MCF 10A (cell line): Measurements from ENCODE around the gene INO80B. TPM values are rescaled to one million over a fixed set of nuclear protein-coding genes. Genes with fewer than 3 reads are reported as not detected.

ENCODE experiments used
- BruUV-seq: library from RNA; stranded (reverse); fragments of 400-500 nt; replicated peaks from 2 replicates; lab custom pipeline; 2021; lab: Mats Ljungman, UMichigan
- CTCF ChIA-PET: fragments of 300-600 bp; sonication (Branson Sonifier 250); formaldehyde crosslinking; extraction: SDS; loops from one replicate; lab custom pipeline; 2021; ENCODE audit warnings: antibody characterized with exemption, inconsistent platforms; lab: Yijun Ruan, JAX
- POLR2A ChIA-PET: fragments of 300-600, 350-650 bp; sonication (Branson Sonifier 250); formaldehyde crosslinking; extraction: SDS; loops from one replicate; lab custom pipeline; 2020; ENCODE audit warnings: antibody characterized with exemption, inconsistent platforms; lab: Yijun Ruan, JAX
- DNase-seq: peaks from one replicate; pipeline ENCODE4 v3.0.0-alpha.2; 2018; ENCODE audit not compliant: unreplicated experiment
- H3K27ac Mint-ChIP-seq: one replicate; pipeline ENCODE4 v1.8.0; 2022; ENCODE audit warnings: mild to moderate bottlenecking, low read depth, mixed read lengths; ENCODE audit not compliant: unreplicated experiment
- H3K27me3 Mint-ChIP-seq: one replicate; pipeline ENCODE4 v1.8.0; 2022; ENCODE audit warnings: mixed read lengths; ENCODE audit not compliant: insufficient read depth, unreplicated experiment
- H3K36me3 Mint-ChIP-seq: one replicate; pipeline ENCODE4 v1.8.0; 2022; ENCODE audit warnings: mild to moderate bottlenecking, moderate library complexity, mixed read lengths; ENCODE audit not compliant: insufficient read depth, unreplicated experiment
- H3K4me1 Mint-ChIP-seq: one replicate; pipeline ENCODE4 v1.8.0; 2022; ENCODE audit warnings: mixed read lengths; ENCODE audit not compliant: insufficient read depth, unreplicated experiment
- H3K4me3 Mint-ChIP-seq: one replicate; pipeline ENCODE4 v1.8.0; 2022; ENCODE audit warnings: mild to moderate bottlenecking, moderate library complexity, mixed read lengths; ENCODE audit not compliant: unreplicated experiment
- H3K9me3 Mint-ChIP-seq: one replicate; pipeline ENCODE4 v1.8.0; 2022; ENCODE audit warnings: mixed read lengths; ENCODE audit not compliant: unreplicated experiment
- CTCF ChIP-seq: fragments of 200-600 bp; IDR thresholded peaks from one replicate; pipeline ENCODE4 v1.8.0; 2022; ENCODE audit warnings: antibody characterized with exemption, mild to moderate bottlenecking; ENCODE audit not compliant: unreplicated experiment
- intact Hi-C: fragments of 100-400 bp; cut with micrococcal nuclease; formaldehyde crosslinking; loops from 2 replicates; pipeline ENCODE4 v1.14.1; 2022
- total RNA-seq: library from RNA; stranded (reverse); gene quantifications from 2 replicates; pipeline ENCODE4 v1.2.3, GENCODE V29; 2022

Gene INO80B
- total RNA-seq, 1 experiment from 2014 or later: 36.0 TPM

GRCh38 chr2:74421221-74421870 lies 33.5 kb upstream of the INO80B start, which contains the start of the genes C2orf81 and WDR54:
Gene C2orf81 (minus strand): TSS chr2:74421619. CDS start chr2:74421560, 59 bp downstream.
Gene WDR54 (plus strand): TSS chr2:74421730. CDS start chr2:74422154, 424 bp downstream.
- Mint-ChIP-seq H3K4me3 (peak within 1 kb of the TSS; percentile 87), H3K9me3 (no peaks in the 10 kb centered on the region), H3K27me3 (no peaks in the 10 kb centered on the region), H3K27ac (peak within 1 kb of the TSS; percentile 82), H3K4me1 (peaks cover 33% of the 10 kb centered on the region), H3K36me3 (peaks cover 33% of the 10 kb centered on the region)
- BruUV-seq: no TSS peak
- peak; percentile 78 for DNase-seq
- POLR2A ChIA-PET: interaction anchor here (0.6 to 3.7 kb wide), 12 partner anchors 9 to 684 kb away, joined by 3 to 29 read pairs (median 4); partner anchors contain the start of genes AUP1, HTRA2, INO80B and MRPL53
- intact Hi-C loops: no loop called here
- no peak for TF ChIP-seq CTCF
- CTCF ChIA-PET: interaction anchor here (0.7 to 1.3 kb wide), 4 partner anchors 17 to 53 kb away, joined by 3 read pairs; no protein-coding TSS in a partner anchor

DNA sequence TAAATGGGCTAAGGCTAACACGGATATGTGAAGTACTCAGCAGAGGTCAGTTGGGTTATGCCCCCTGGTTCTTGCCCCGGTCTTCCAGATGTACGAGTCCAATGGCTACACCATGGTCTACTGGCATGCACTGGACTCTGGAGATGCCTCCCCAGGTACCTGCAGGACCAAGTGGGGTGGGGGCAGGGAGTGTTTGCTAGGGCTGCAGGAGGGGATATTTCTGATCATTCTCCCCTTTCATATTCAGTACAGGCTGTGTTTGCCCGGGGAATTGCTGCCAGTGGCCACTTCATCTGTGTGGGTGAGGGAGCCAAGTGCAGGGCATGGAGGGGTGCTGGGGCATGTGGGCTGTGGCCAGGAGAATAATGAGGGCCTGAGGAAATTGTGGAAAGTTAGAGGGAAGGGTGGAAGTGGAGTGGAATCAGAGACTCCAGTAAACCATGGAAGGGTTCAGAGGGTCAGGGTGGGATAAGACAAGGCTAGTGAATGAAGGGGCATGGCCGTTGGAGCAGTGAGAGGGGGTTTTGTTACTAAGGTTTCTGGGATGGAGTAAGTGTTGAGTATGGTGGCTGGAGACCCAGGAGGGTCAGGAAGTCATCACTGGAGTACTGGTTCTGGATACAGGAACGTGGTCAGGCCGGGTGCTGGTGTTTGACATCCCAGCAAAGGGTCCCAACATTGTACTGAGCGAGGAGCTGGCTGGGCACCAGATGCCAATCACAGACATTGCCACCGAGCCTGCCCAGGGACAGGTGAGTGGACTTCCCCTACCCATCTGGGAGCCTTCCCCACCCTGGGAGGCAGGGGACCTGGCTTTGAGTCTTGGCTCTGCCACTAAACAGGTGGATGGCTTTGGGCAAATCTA lies 31.4 kb upstream of the INO80B start:
- ChIA-PET POLR2A (interaction anchor here (0.7 to 4.8 kb wide), 8 partner anchors 10 to 44 kb away, joined by 3 to 38 read pairs (median 16); partner anchors contain the start of genes INO80B, RTKN and WBP1), CTCF (interaction anchor here (0.7 to 0.9 kb wide), 3 partner anchors 33 to 600 kb away, joined by 3 to 4 read pairs (median 3); no protein-coding TSS in a partner anchor)
- intact Hi-C loops: no loop called here
- H3K9me3 Mint-ChIP-seq: no peaks in the 10 kb centered on the region
- H3K27me3 Mint-ChIP-seq: no peaks in the 10 kb centered on the region
- no peak for TF ChIP-seq CTCF
- H3K27ac Mint-ChIP-seq: peak overlapping the region; percentile 82
- BruUV-seq: TSS peak; percentile 4
- H3K4me3 Mint-ChIP-seq: peak overlapping the region; percentile 87
- H3K36me3 Mint-ChIP-seq: peaks cover 51% of the 10 kb centered on the region
- no peak for DNase-seq
- H3K4me1 Mint-ChIP-seq: peaks cover 33% of the 10 kb centered on the region

- intact Hi-C loops: no loop called here
- Mint-ChIP-seq H3K4me3 (no peak overlapping the region), H3K4me1 (peaks cover 33% of the 10 kb centered on the region), H3K27me3 (no peaks in the 10 kb centered on the region), H3K27ac (no peak overlapping the region), H3K9me3 (no peaks in the 10 kb centered on the region), H3K36me3 (peaks cover 60% of the 10 kb centered on the region)
- TF ChIP-seq CTCF: no peak
- CTCF ChIA-PET: interaction anchor here (0.7 to 0.9 kb wide), 2 partner anchors 32 to 600 kb away, joined by 3 read pairs; no protein-coding TSS in a partner anchor
- POLR2A ChIA-PET: interaction anchor here (0.7 to 4.8 kb wide), 4 partner anchors 15 to 34 kb away, joined by 4 to 38 read pairs (median 7); partner anchors contain the start of genes INO80B, RTKN and WBP1
- BruUV-seq: no TSS peak
- DNase-seq: no peak
Measured at GRCh38 chr2:74424139-74424992, 30.5 kb upstream of the INO80B start.
